ENCODE results near the gene ZC3H10.

GRCh38 chr12:56081393-56082347, 36.4 kb upstream of the ZC3H10 start:
- TF ChIP-seq, protein P1, sequence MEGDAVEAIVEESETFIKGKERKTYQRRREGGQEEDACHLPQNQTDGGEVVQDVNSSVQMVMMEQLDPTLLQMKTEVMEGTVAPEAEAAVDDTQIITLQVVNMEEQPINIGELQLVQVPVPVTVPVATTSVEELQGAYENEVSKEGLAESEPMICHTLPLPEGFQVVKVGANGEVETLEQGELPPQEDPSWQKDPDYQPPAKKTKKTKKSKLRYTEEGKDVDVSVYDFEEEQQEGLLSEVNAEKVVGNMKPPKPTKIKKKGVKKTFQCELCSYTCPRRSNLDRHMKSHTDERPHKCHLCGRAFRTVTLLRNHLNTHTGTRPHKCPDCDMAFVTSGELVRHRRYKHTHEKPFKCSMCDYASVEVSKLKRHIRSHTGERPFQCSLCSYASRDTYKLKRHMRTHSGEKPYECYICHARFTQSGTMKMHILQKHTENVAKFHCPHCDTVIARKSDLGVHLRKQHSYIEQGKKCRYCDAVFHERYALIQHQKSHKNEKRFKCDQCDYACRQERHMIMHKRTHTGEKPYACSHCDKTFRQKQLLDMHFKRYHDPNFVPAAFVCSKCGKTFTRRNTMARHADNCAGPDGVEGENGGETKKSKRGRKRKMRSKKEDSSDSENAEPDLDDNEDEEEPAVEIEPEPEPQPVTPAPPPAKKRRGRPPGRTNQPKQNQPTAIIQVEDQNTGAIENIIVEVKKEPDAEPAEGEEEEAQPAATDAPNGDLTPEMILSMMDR (conservative IDR thresholded peaks at IDR 0.05; ENCODE audit: low read depth in 2 of 2), result no peak
- TF ChIP-seq REST (IDR thresholded peaks at IDR 0.05; ENCODE audit: unreplicated experiment), result no peak
- no peak for TF ChIP-seq EZH2 (IDR thresholded peaks at IDR 0.05; ENCODE audit: low read depth, unreplicated experiment)
- no peak for TF ChIP-seq ZNF331 (CRISPR knock-in tag; IDR thresholded peaks at IDR 0.05; ENCODE audit: low read depth)
